Lower lobe of right lung (tissue), 2 donors: Measurements from ENCODE around the gene RAB13. TPM values are rescaled to one million over a fixed set of nuclear protein-coding genes. Genes with fewer than 3 reads are reported as not detected.

Experiments
- ATAC-seq, 2 donors: fragments of 200-7000 bp; cut with Tn5 transposase; one replicate each; pipeline ENCODE4 v1.9.1; 2020 to 2022; ENCODE audit warnings: mild to moderate bottlenecking in 2 of 2, moderate library complexity in 2 of 2
- DNase-seq: peaks from one replicate; pipeline ENCODE4 v3.0.0-alpha.2; 2020
- H3K27ac ChIP-seq: fragments of 200-600 bp; one replicate; pipeline ENCODE4 v1.8.0; 2022
- H3K27me3 ChIP-seq: fragments of 200-600 bp; one replicate; pipeline ENCODE4 v1.8.0; 2022; ENCODE audit warnings: low read depth
- H3K36me3 ChIP-seq: fragments of 200-600 bp; one replicate; pipeline ENCODE4 v1.8.0; 2022; ENCODE audit warnings: mild to moderate bottlenecking
- H3K4me1 ChIP-seq: fragments of 200-600 bp; one replicate; pipeline ENCODE4 v1.8.0; 2022
- H3K4me3 ChIP-seq: fragments of 200-600 bp; one replicate; pipeline ENCODE4 v1.8.0; 2022; ENCODE audit warnings: mild to moderate bottlenecking
- H3K9me3 ChIP-seq: fragments of 200-600 bp; one replicate; pipeline ENCODE4 v1.8.0; 2022
- intact Hi-C: fragments of 100-400 bp; cut with DNase I; formaldehyde crosslinking; loops from one replicate; pipeline ENCODE4 v1.11.0; 2022
- total RNA-seq: library from RNA; stranded (reverse); fragmentation: NEBNext Ultra II Directional; extraction: Animal tissue kit (Norgen Biotek cat#: 25700); gene quantifications from one replicate; pipeline ENCODE4 v1.2.1, GENCODE V29; 2021
- TF ChIP-seq, protein P1 (sequence below): fragments of 200-600 bp; IDR thresholded peaks from one replicate; pipeline ENCODE4 v1.8.0; 2022; ENCODE audit warnings: antibody characterized with exemption, mild to moderate bottlenecking
- donor health status: DM: no; HTN: yes; CAD: no; lungs with severe emphysema.

The RAB13 gene
- total RNA-seq, 1 donor from 2014 or later, result 103 TPM

- ATAC-seq (no peak), DNase-seq (no peak)
- Histone ChIP-seq H3K27me3 (no peaks in the 10 kb centered on the region), H3K4me3 (peak overlapping the region; percentile 64), H3K4me1 (peaks cover 36% of the 10 kb centered on the region), H3K36me3 (peaks cover 42% of the 10 kb centered on the region), H3K9me3 (no peaks in the 10 kb centered on the region), H3K27ac (peak overlapping the region; percentile 95)
- TF ChIP-seq, protein P1, sequence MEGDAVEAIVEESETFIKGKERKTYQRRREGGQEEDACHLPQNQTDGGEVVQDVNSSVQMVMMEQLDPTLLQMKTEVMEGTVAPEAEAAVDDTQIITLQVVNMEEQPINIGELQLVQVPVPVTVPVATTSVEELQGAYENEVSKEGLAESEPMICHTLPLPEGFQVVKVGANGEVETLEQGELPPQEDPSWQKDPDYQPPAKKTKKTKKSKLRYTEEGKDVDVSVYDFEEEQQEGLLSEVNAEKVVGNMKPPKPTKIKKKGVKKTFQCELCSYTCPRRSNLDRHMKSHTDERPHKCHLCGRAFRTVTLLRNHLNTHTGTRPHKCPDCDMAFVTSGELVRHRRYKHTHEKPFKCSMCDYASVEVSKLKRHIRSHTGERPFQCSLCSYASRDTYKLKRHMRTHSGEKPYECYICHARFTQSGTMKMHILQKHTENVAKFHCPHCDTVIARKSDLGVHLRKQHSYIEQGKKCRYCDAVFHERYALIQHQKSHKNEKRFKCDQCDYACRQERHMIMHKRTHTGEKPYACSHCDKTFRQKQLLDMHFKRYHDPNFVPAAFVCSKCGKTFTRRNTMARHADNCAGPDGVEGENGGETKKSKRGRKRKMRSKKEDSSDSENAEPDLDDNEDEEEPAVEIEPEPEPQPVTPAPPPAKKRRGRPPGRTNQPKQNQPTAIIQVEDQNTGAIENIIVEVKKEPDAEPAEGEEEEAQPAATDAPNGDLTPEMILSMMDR, result no peak
- intact Hi-C loops, result no loop called here
Observed at GRCh38 chr1:153991806-153992205, 5.7 kb upstream of the RAB13 start.

DNA sequence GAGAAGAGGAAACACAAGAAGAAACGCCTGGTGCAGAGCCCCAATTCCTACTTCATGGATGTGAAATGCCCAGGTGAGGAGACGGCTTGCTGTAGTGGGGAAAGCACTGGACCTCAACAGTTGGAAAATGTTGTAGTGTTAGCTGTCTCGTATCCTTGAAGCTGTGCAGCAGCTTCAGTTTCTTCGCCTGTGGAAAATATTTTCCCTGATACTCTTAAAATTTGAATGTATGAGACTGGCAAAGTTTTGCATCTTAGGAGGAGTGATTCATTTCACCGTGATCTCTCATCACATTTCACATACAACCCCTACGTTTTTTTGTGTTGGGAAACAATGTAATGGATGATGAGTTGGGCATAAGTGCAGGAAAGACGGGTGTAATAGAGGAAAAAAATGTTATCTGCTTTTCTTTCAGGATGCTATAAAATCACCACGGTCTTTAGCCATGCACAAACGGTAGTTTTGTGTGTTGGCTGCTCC is 5.1 kb upstream of the RAB13 start:
- intact Hi-C loops, result no loop called here

GRCh38 chr1:153990468-153991150 is 4.5 kb upstream of the RAB13 start, which contains the start of gene RPS27:
RPS27 (plus strand) TSS chr1:153990762; CDS start chr1:153990797, 35 bp downstream.
- no peaks in the 10 kb centered on the region for H3K9me3 ChIP-seq
- TF ChIP-seq, protein P1, result no peak
- peak within 1 kb of the TSS; percentile 64 for H3K4me3 ChIP-seq
- H3K27me3 ChIP-seq, result no peaks in the 10 kb centered on the region
- peaks cover 43% of the 10 kb centered on the region for H3K4me1 ChIP-seq
- peak; percentile 85 to 88 for ATAC-seq
- peaks cover 41% of the 10 kb centered on the region for H3K36me3 ChIP-seq
- DNase-seq, result peak; percentile 88
- intact Hi-C loops, result no loop called here
- H3K27ac ChIP-seq, result peak within 1 kb of the TSS; percentile 95

More for the DNA sequence above, 5.1 kb upstream of the RAB13 start:
- no peak for DNase-seq
- peak overlapping the region; percentile 95 for H3K27ac ChIP-seq
- peaks cover 42% of the 10 kb centered on the region for H3K36me3 ChIP-seq
- no peaks in the 10 kb centered on the region for H3K9me3 ChIP-seq
- peak overlapping the region; percentile 64 for H3K4me3 ChIP-seq
- peaks cover 41% of the 10 kb centered on the region for H3K4me1 ChIP-seq
- TF ChIP-seq, protein P1, result no peak
- H3K27me3 ChIP-seq, result no peaks in the 10 kb centered on the region
- no peak for ATAC-seq

GRCh38 chr1:153987621-153988020 is 1.5 kb upstream of the RAB13 start:
- DNase-seq (no peak), ATAC-seq (no peak)
- Histone ChIP-seq H3K27me3 (no peaks in the 10 kb centered on the region), H3K9me3 (no peaks in the 10 kb centered on the region), H3K27ac (no peak overlapping the region), H3K4me3 (no peak overlapping the region), H3K36me3 (peaks cover 18% of the 10 kb centered on the region), H3K4me1 (peaks cover 45% of the 10 kb centered on the region)
- TF ChIP-seq, protein P1, result no peak
- intact Hi-C loops, result loop anchor here (10.0 kb wide), 1 partner anchor 193 kb away; no protein-coding TSS in a partner anchor

GRCh38 chr1:153985341-153985912 is 712 bp downstream of the RAB13 start:
- Histone ChIP-seq H3K36me3 (peaks cover 26% of the 10 kb centered on the region), H3K27ac (peak overlapping the region; percentile 85), H3K9me3 (no peaks in the 10 kb centered on the region), H3K4me1 (peaks cover 31% of the 10 kb centered on the region), H3K4me3 (peak overlapping the region; percentile 71), H3K27me3 (no peaks in the 10 kb centered on the region)
- intact Hi-C loops, result loop anchor here (10.0 kb wide), 1 partner anchor 191 kb away; no protein-coding TSS in a partner anchor
- ATAC-seq (peak in 1 of 2 donors; percentile 25), DNase-seq (no peak)
- TF ChIP-seq, protein P1, result no peak
